HEK293 (cell line): Measurements from ENCODE around the gene PCYT1A.

Experiments used
- EGR2 ChIP-seq: fragments of 450-650 bp; formaldehyde crosslinking; IDR thresholded peaks from 2 replicates; pipeline ENCODE4 v1.5.1; 2016; ENCODE audit warnings: low read depth, missing biosample characterization, missing genetic modification characterization
- SETDB1 ChIP-seq: IDR thresholded peaks from one replicate; pipeline ENCODE4 v1.6.1; 2017; ENCODE audit warnings: mild to moderate bottlenecking, low read length, moderate library complexity, mixed read lengths; ENCODE audit not compliant: insufficient read length
- ZBTB21 ChIP-seq: fragments of 450-650 bp; formaldehyde crosslinking; IDR thresholded peaks from 2 replicates; pipeline ENCODE4 v1.5.1; 2017; ENCODE audit warnings: missing biosample characterization, missing genetic modification characterization
- ZFHX2 ChIP-seq: fragments of 450-650 bp; formaldehyde crosslinking; conservative IDR thresholded peaks from 2 replicates; pipeline ENCODE4 v1.5.1; 2016; ENCODE audit warnings: missing biosample characterization, missing genetic modification characterization
- ZFP3 ChIP-seq: fragments of 450-650 bp; formaldehyde crosslinking; IDR thresholded peaks from 2 replicates; pipeline ENCODE4 v1.5.1; 2016; ENCODE audit warnings: low read depth, missing biosample characterization, missing genetic modification characterization
- ZFP37 ChIP-seq: fragments of 450-650 bp; formaldehyde crosslinking; IDR thresholded peaks from 2 replicates; pipeline ENCODE4 v1.5.1; 2016; ENCODE audit warnings: missing biosample characterization, missing genetic modification characterization
- ZNF19 ChIP-seq: fragments of 450-650 bp; formaldehyde crosslinking; IDR thresholded peaks from 2 replicates; pipeline ENCODE4; 2016; ENCODE audit warnings: missing biosample characterization, missing genetic modification characterization, low read depth
- ZNF202 ChIP-seq: fragments of 450-650 bp; formaldehyde crosslinking; IDR thresholded peaks from 2 replicates; pipeline ENCODE4 v1.5.1; 2016; ENCODE audit warnings: missing biosample characterization, missing genetic modification characterization, borderline replicate concordance
- ZNF211 ChIP-seq: fragments of 450-650 bp; formaldehyde crosslinking; IDR thresholded peaks from 2 replicates; pipeline ENCODE4 v1.5.1; 2016; ENCODE audit warnings: low read depth, missing biosample characterization, missing genetic modification characterization
- ZNF23 ChIP-seq: fragments of 450-650 bp; formaldehyde crosslinking; IDR thresholded peaks from 2 replicates; pipeline ENCODE4 v1.5.1; 2016; ENCODE audit warnings: missing biosample characterization, missing genetic modification characterization, borderline replicate concordance
- ZNF423 ChIP-seq: fragments of 450-650 bp; formaldehyde crosslinking; IDR thresholded peaks from 2 replicates; pipeline ENCODE4 v1.5.1; 2016; ENCODE audit warnings: missing biosample characterization, missing genetic modification characterization
- ZNF548 ChIP-seq: fragments of 450-650 bp; formaldehyde crosslinking; IDR thresholded peaks from 2 replicates; pipeline ENCODE4 v1.5.1; 2016; ENCODE audit warnings: missing biosample characterization, missing genetic modification characterization
- ZNF654 ChIP-seq: fragments of 450-650 bp; formaldehyde crosslinking; IDR thresholded peaks from 2 replicates; pipeline ENCODE4 v1.5.1; 2016; ENCODE audit warnings: low read depth, missing biosample characterization, missing genetic modification characterization
- ZNF785 ChIP-seq: fragments of 450-650 bp; formaldehyde crosslinking; IDR thresholded peaks from 2 replicates; pipeline ENCODE4 v1.5.1; 2016; ENCODE audit warnings: missing biosample characterization, missing genetic modification characterization
- TF ChIP-seq, protein P1 (sequence below): fragments of 450-650 bp; formaldehyde crosslinking; IDR thresholded peaks from 2 replicates; pipeline ENCODE4 v1.5.1; 2016; ENCODE audit warnings: missing biosample characterization, missing genetic modification characterization
- TF ChIP-seq, protein P2 (sequence below): fragments of 450-650 bp; formaldehyde crosslinking; IDR thresholded peaks from 2 replicates; pipeline ENCODE4 v1.5.1; 2016; ENCODE audit warnings: missing biosample characterization, missing genetic modification characterization
- TF ChIP-seq, protein P3 (sequence below): fragments of 450-650 bp; formaldehyde crosslinking; IDR thresholded peaks from 2 replicates; pipeline ENCODE4 v1.5.1; 2016; ENCODE audit warnings: missing biosample characterization, missing genetic modification characterization
- TF ChIP-seq, protein P4 (sequence below): fragments of 450-650 bp; formaldehyde crosslinking; conservative IDR thresholded peaks from 2 replicates; pipeline ENCODE4 v1.5.1; 2016; ENCODE audit warnings: low read depth, missing biosample characterization, missing genetic modification characterization
- TF ChIP-seq, protein P5 (sequence below): fragments of 450-650 bp; formaldehyde crosslinking; IDR thresholded peaks from 2 replicates; pipeline ENCODE4 v1.5.1; 2016; ENCODE audit warnings: missing biosample characterization, missing genetic modification characterization
- TF ChIP-seq, protein P6 (sequence below): fragments of 450-650 bp; formaldehyde crosslinking; IDR thresholded peaks from 2 replicates; pipeline ENCODE4 v1.5.1; 2016; ENCODE audit warnings: missing biosample characterization, missing genetic modification characterization

PCYT1A gene

DNA sequence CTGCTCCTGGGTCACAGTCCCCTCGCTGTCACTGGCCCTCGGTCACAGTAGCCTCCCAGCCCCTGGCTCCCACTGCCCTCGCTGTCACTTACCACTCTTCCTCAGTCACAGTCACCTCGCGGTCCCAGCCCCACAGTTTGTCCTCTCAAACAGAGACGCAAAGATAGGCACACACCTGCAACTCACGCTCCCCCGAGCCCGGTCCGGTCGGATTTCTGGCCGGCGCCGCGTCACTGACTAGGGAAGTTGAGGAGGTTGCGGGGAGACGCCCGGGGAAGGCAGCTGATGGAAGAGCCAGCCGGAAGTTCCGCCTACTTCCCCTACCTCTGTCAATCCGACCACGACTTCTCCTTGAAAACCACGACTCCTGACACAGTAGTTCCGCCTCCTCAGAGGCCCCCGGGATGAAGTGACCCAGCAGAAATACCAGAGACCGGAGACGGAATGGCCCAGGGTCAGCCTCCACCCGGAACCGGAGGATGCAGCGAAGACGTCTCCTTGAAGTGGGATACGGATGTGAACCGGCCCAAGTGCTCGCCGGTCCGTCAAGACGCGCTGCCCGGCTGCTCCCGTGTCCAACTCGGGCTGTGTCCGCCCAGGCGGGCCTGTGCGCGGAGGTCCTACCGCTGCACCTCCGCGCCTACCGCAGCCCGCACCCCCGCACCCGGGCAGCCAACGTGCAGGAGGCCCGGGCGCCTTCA is at the start of gene PCYT1A (continued):
- TF ChIP-seq, protein P1, sequence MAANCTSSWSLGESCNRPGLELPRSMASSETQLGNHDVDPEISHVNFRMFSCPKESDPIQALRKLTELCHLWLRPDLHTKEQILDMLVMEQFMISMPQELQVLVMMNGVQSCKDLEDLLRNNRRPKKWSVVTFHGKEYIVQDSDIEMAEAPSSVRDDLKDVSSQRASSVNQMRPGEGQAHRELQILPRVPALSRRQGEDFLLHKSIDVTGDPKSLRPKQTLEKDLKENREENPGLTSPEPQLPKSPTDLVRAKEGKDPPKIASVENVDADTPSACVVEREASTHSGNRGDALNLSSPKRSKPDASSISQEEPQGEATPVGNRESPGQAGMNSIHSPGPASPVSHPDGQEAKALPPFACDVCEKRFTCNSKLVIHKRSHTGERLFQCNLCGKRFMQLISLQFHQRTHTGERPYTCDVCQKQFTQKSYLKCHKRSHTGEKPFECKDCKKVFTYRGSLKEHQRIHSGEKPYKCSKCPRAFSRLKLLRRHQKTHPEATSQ, result no peak
- peak; percentile 75 for TF ChIP-seq ZFHX2 (tag by site-specific recombination)
- no peak for TF ChIP-seq SETDB1
- TF ChIP-seq, protein P2, sequence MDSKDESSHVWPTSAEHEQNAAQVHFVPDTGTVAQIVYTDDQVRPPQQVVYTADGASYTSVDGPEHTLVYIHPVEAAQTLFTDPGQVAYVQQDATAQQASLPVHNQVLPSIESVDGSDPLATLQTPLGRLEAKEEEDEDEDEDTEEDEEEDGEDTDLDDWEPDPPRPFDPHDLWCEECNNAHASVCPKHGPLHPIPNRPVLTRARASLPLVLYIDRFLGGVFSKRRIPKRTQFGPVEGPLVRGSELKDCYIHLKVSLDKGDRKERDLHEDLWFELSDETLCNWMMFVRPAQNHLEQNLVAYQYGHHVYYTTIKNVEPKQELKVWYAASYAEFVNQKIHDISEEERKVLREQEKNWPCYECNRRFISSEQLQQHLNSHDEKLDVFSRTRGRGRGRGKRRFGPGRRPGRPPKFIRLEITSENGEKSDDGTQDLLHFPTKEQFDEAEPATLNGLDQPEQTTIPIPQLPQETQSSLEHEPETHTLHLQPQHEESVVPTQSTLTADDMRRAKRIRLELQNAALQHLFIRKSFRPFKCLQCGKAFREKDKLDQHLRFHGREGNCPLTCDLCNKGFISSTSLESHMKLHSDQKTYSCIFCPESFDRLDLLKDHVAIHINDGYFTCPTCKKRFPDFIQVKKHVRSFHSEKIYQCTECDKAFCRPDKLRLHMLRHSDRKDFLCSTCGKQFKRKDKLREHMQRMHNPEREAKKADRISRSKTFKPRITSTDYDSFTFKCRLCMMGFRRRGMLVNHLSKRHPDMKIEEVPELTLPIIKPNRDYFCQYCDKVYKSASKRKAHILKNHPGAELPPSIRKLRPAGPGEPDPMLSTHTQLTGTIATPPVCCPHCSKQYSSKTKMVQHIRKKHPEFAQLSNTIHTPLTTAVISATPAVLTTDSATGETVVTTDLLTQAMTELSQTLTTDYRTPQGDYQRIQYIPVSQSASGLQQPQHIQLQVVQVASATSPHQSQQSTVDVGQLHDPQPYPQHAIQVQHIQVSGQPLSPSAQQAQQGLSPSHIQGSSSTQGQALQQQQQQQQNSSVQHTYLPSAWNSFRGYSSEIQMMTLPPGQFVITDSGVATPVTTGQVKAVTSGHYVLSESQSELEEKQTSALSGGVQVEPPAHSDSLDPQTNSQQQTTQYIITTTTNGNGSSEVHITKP, result peak; percentile 82; the same call in 1 of the 2 replicates
- no peak for TF ChIP-seq ZNF423 (tag by site-specific recombination)
- no peak for TF ChIP-seq ZNF785
- TF ChIP-seq, protein P3, sequence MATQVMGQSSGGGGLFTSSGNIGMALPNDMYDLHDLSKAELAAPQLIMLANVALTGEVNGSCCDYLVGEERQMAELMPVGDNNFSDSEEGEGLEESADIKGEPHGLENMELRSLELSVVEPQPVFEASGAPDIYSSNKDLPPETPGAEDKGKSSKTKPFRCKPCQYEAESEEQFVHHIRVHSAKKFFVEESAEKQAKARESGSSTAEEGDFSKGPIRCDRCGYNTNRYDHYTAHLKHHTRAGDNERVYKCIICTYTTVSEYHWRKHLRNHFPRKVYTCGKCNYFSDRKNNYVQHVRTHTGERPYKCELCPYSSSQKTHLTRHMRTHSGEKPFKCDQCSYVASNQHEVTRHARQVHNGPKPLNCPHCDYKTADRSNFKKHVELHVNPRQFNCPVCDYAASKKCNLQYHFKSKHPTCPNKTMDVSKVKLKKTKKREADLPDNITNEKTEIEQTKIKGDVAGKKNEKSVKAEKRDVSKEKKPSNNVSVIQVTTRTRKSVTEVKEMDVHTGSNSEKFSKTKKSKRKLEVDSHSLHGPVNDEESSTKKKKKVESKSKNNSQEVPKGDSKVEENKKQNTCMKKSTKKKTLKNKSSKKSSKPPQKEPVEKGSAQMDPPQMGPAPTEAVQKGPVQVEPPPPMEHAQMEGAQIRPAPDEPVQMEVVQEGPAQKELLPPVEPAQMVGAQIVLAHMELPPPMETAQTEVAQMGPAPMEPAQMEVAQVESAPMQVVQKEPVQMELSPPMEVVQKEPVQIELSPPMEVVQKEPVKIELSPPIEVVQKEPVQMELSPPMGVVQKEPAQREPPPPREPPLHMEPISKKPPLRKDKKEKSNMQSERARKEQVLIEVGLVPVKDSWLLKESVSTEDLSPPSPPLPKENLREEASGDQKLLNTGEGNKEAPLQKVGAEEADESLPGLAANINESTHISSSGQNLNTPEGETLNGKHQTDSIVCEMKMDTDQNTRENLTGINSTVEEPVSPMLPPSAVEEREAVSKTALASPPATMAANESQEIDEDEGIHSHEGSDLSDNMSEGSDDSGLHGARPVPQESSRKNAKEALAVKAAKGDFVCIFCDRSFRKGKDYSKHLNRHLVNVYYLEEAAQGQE (tag by site-specific recombination), result peak; percentile 21; the same call in 1 of the 2 replicates
- TF ChIP-seq ZNF19 (tag by site-specific recombination), result no peak
- no peak for TF ChIP-seq ZNF23 (tag by site-specific recombination)
- TF ChIP-seq ZNF654 (tag by site-specific recombination), result no peak
- TF ChIP-seq, protein P4, sequence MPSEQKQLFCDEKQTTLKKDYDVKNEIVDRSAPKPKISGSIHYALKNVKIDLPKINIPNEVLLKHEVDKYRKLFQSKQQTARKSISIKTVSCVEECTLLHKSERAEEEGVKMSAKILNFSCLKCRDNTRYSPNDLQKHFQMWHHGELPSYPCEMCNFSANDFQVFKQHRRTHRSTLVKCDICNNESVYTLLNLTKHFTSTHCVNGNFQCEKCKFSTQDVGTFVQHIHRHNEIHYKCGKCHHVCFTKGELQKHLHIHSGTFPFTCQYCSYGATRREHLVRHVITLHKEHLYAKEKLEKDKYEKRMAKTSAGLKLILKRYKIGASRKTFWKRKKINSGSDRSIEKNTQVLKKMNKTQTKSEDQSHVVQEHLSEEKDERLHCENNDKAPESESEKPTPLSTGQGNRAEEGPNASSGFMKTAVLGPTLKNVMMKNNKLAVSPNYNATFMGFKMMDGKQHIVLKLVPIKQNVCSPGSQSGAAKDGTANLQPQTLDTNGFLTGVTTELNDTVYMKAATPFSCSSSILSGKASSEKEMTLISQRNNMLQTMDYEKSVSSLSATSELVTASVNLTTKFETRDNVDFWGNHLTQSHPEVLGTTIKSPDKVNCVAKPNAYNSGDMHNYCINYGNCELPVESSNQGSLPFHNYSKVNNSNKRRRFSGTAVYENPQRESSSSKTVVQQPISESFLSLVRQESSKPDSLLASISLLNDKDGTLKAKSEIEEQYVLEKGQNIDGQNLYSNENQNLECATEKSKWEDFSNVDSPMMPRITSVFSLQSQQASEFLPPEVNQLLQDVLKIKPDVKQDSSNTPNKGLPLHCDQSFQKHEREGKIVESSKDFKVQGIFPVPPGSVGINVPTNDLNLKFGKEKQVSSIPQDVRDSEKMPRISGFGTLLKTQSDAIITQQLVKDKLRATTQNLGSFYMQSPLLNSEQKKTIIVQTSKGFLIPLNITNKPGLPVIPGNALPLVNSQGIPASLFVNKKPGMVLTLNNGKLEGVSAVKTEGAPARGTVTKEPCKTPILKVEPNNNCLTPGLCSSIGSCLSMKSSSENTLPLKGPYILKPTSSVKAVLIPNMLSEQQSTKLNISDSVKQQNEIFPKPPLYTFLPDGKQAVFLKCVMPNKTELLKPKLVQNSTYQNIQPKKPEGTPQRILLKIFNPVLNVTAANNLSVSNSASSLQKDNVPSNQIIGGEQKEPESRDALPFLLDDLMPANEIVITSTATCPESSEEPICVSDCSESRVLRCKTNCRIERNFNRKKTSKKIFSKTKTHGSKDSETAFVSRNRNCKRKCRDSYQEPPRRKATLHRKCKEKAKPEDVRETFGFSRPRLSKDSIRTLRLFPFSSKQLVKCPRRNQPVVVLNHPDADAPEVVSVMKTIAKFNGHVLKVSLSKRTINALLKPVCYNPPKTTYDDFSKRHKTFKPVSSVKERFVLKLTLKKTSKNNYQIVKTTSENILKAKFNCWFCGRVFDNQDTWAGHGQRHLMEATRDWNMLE (tag by site-specific recombination), result peak; percentile 72
- peak; percentile 57 for TF ChIP-seq EGR2
- TF ChIP-seq ZNF548, result no peak
- no peak for TF ChIP-seq ZNF202 (tag by site-specific recombination)
- 0 out of 2 replicates have a peak, but pooled peaks have one; percentile 34 for TF ChIP-seq ZBTB21 (tag by site-specific recombination)
- TF ChIP-seq, protein P5, sequence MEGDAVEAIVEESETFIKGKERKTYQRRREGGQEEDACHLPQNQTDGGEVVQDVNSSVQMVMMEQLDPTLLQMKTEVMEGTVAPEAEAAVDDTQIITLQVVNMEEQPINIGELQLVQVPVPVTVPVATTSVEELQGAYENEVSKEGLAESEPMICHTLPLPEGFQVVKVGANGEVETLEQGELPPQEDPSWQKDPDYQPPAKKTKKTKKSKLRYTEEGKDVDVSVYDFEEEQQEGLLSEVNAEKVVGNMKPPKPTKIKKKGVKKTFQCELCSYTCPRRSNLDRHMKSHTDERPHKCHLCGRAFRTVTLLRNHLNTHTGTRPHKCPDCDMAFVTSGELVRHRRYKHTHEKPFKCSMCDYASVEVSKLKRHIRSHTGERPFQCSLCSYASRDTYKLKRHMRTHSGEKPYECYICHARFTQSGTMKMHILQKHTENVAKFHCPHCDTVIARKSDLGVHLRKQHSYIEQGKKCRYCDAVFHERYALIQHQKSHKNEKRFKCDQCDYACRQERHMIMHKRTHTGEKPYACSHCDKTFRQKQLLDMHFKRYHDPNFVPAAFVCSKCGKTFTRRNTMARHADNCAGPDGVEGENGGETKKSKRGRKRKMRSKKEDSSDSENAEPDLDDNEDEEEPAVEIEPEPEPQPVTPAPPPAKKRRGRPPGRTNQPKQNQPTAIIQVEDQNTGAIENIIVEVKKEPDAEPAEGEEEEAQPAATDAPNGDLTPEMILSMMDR (tag by site-specific recombination), result no peak
- no peak for TF ChIP-seq ZFP3
- TF ChIP-seq ZNF211, result no peak
- TF ChIP-seq, protein P6, sequence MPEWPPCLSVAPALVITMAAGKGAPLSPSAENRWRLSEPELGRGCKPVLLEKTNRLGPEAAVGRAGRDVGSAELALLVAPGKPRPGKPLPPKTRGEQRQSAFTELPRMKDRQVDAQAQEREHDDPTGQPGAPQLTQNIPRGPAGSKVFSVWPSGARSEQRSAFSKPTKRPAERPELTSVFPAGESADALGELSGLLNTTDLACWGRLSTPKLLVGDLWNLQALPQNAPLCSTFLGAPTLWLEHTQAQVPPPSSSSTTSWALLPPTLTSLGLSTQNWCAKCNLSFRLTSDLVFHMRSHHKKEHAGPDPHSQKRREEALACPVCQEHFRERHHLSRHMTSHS (tag by site-specific recombination), result no peak
- TF ChIP-seq ZFP37, result peak; percentile 96
